ENCODE results near the gene TNFRSF4.
"Not testable (repeated sequence)": the region's sequence is repeated elsewhere in the genome, so short reads cannot be mapped to it uniquely, and the experiment has no call there.

The TNFRSF4 gene

DNA sequence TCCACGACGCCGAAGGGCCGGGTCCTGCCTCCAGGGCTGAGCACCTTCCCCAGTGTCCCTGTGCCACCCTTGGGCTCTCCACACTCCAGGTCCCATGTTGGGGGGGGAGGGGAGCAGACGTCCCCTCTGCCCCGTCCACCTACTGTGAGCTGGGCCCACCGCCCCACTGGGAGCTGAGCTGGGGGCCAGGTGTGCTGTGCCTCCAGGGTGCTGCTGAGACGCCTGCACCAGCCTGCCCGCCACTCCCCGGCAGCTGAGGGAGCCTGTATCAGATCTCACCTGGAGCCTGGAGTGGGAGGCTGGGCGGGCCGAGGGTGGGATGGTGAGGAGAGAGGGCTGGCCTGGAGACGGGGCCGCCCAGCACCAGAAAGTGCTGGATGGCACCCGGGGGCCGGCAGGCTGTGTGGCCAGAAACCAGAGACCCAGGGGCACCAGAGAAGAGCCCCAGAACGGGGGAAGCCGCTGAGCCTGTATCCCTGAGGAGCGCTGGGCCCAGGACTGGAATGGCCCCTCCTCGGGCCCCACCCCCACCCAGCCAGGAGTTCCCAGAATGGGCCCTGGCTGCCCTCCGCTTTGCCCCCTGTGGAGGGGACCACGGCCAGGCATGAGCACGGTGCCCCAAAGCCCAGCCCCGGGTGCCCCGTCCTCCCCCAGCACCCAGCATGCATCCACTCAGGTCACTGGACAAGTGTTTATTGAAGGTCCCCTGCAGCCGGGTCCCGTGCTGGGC is 11.0 kb downstream of the TNFRSF4 start:
- DNase-seq (ENCODE audit: low read depth) = no peak

GRCh38 chr1:1200876-1201810 is 12.8 kb downstream of the TNFRSF4 start:
- DNase-seq (ENCODE audit: low read depth) = peak; percentile 31

- no peak for DNase-seq (ENCODE audit: low read depth)
Observed at GRCh38 chr1:1199961-1200875, 13.7 kb downstream of the TNFRSF4 start.

- DNase-seq (ENCODE audit: low read depth) = no peak
Observed at GRCh38 chr1:1199141-1199960, 14.6 kb downstream of the TNFRSF4 start.

GRCh38 chr1:1198423-1199140 is 15.4 kb downstream of the TNFRSF4 start:
- DNase-seq (ENCODE audit: low read depth) = no peak

DNA sequence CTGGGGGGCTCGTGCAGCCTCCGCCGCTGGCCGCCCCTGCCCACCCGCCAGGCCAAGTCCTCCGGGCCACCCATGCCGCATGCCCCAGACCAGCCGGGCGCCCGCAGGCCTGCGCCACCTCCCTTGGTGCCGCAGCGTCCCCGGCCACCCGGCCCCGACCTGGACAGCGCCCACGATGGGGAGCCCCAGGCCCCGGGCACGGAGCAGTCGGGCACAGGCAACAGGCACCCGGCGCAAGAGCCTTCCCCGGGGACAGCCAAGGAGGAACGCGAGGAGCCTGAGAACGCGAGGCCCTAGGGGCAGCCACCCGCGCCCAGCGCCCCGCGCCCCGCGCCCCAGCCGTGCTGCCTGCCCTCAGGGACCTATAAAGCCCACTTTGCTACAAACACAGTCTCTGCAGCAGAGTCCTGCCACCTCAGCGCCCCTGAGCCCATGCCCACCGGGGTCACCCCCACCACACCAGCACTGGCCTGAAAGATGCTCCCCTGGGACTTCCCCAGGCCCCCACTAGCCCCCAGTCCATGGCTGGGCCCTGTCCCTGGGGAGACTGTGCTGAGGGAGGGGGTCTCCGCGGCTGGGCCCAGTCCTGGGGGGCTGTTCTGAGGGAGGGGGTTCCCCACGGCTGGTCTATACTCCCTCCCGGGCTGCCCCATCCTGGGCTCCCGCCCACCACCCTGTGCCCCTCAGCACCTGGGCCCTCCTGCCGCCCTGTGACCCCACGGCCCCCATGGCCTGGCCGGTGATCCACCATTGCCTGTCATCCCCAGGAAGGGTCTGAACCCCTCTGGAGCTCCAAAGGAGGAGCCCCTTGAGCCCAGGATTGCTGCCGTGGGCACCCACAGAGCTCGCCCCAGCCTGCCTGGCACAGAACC is 16.2 kb downstream of the TNFRSF4 start:
- no peak for DNase-seq (ENCODE audit: low read depth)

DNA sequence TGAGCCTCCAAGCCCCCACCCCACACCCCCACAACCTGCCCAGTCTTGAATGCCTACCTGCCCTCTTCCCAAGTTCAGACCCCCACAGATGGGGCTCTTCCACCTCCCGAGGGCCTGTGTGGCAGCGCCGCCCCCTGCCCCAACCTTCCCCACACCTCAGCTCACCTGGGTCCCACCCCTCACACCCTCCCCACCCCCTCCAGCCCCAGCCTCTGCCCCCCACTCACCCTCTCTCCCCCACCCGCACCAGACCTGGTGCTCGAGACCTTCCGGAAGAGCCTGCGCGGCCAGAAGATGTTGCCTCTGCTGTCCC is 16.8 kb downstream of the TNFRSF4 start:
- no peak for DNase-seq (ENCODE audit: low read depth)

DNA sequence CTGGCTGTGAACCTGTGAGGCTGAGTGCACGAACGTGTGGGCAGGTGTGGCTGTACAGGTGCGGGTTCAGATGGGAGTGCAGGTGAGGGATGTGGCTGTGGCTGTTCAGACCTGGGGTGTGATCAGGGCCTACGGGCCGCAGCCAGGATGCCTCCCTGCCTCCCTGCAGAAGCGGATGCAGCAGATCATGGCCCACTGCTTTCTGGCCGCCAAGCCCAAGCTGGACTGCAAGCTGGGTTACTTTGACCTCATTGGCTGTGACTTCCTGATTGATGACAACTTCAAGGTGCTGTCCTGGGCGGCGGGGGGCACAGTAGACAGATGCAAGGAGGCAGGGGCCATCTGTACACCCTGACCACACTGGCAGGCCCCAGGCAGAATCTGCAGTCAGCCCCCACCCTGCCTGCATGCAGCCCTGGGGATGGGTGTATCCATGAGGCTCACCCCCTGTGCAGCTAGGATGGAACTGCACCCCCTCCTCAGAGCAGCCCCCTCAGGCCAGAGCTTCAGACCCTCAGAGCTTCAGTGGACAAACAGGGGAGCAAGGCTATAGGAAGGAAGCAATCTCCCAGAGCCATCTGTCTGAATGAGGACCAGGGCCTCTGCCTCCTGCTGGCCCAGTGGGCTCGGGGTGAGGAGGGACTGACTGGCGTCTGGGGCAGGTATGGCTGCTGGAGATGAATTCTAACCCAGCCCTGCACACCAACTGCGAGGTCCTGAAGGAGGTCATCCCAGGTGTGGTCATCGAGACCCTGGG is 17.3 kb downstream of the TNFRSF4 start:
- DNase-seq (ENCODE audit: low read depth) = no peak

DNA sequence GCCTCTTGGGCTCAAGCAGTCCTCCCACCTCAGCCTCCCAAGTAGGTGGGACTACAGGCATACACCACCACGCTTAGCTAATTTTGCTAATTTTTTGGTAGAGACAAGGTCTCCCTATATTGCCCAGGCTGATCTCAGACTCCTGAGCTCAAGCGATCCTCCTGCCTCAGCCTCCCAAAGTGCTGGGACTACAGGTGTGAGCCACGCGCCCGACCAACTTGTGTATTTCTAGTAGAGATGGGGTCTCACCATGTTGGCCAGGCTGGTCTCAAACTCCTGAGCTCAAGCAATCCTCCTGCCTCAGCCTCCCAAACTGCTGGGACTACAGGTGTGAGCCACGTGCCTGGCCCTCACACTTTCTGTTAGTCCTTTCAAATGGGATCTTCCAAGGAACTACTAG is 18.2 kb downstream of the TNFRSF4 start:
- not testable (repeated sequence) for DNase-seq (ENCODE audit: low read depth)

- no peak for DNase-seq (ENCODE audit: low read depth)
Observed at GRCh38 chr1:1194723-1195122, 19.2 kb downstream of the TNFRSF4 start.

DNA sequence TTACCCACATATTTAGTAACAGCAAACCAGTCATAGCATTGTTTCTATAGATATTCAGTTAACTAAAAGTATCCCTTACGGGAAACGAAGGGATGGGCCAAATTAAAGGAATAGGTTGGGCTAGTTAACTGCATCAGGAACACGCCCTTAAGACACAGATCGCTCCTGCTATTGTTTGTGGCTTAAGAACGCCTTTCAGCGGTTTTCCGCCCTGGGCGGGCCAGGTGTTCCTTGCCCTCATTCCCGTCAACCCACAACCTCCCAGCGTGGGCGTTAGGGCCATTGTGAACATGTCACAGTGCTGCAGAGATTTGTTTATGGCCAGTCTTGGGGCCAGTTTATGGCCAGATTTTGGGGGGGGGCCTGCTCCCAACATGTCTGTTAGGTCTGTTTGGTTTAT is 22.2 kb downstream of the TNFRSF4 start:
- no peak for DNase-seq (ENCODE audit: low read depth)

DNA sequence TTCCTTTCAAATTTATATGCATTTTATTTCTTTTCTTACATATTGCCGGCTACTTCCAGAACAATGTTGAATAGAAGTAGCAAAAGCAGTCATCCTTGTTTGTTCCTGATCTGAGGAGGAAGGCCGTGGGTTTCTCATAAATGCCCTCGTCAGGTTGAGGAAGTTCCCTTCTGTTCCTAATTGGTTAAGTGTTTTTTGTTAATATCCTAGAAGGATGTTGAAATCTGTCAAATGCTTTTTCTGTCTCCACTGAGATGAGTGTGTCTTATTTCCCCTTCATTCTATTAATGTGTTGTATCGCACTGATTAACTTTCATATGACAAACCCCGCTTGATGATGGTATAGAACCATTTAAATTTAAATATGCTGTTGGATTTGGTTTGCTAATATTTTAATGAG is 24.8 kb downstream of the TNFRSF4 start:
- DNase-seq (ENCODE audit: low read depth) = no peak

- no peak for DNase-seq (ENCODE audit: low read depth)
Observed at GRCh38 chr1:1187938-1188337, 26.0 kb downstream of the TNFRSF4 start.

- no peak for DNase-seq (ENCODE audit: low read depth)
Observed at GRCh38 chr1:1185101-1185765, 28.7 kb downstream of the TNFRSF4 start.

- DNase-seq (ENCODE audit: low read depth) = no peak
Observed at GRCh38 chr1:1183833-1184775, 29.8 kb downstream of the TNFRSF4 start.

DNA sequence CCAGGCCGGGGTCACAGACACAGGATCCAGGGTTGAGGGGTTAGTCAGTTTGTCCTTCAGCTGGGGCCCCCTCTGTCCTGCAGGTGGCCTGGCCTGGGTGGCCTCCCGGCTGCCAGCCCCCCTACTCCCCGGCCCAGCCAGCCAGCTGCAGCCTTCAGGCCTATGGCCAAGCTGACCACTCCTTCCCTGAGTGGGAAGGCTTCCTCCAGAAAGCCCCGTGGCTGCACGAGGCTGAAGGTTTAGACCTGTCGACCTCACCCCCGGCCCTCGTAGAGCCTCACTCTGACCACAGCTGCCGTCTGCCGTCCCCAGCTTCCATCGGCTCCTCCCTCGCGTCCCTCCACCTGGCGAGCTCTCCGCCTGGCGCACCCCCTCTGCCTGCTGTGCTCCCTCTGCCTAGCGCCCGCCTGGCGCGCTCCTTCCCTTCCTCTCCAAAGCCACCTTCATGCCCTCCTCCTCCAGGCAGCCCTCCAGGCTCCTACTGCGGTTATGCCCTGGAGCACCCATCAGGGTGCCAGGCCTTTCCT is 30.7 kb downstream of the TNFRSF4 start:
- DNase-seq (ENCODE audit: low read depth) = no peak

Measured in ELR (cell line).